Measurements from ENCODE around the gene ST3GAL3. TPM values are rescaled to one million over a fixed set of nuclear protein-coding genes. Genes with fewer than 3 reads are reported as not detected.

Gene ST3GAL3
- total RNA-seq, 2 donors from 2014 or later: 13.8 to 35.0 TPM

- Histone ChIP-seq H3K4me1 (replicated peaks) (peaks cover 5% of the 10 kb centered on the region), H3K27ac (no peak overlapping the region), H3K27me3 (replicated peaks; ENCODE audit: insufficient read depth) (no peaks in the 10 kb centered on the region), H3K9me3 (no peaks in the 10 kb centered on the region), H3K4me3 (no peak overlapping the region), H3K36me3 (no peaks in the 10 kb centered on the region)
- intact Hi-C loops (cut with DNase I): no loop called here
- DNase-seq (ENCODE audit: low spot score): no peak
- TF ChIP-seq POLR2A (IDR thresholded peaks at IDR 0.05): no peak
- TF ChIP-seq CTCF (IDR thresholded peaks at IDR 0.05): no peak
- no peak for TF ChIP-seq POLR2AphosphoS5 (IDR thresholded peaks at IDR 0.05)
- WGBS: 79% methylated on average over 11 of the region's 11 CpGs
Observed at GRCh38 chr1:43835082-43836021, 128.0 kb downstream of the ST3GAL3 start.

- H3K36me3 ChIP-seq: no peaks in the 10 kb centered on the region
- H3K4me1 ChIP-seq (replicated peaks): peaks cover 5% of the 10 kb centered on the region
- intact Hi-C loops (cut with DNase I): no loop called here
- H3K4me3 ChIP-seq: no peak overlapping the region
- H3K9me3 ChIP-seq: no peaks in the 10 kb centered on the region
- TF ChIP-seq POLR2A (IDR thresholded peaks at IDR 0.05) (no peak), CTCF (IDR thresholded peaks at IDR 0.05) (no peak), POLR2AphosphoS5 (IDR thresholded peaks at IDR 0.05) (no peak)
- WGBS: 44% methylated on average over 6 of the region's 6 CpGs
- no peak for DNase-seq (ENCODE audit: low spot score)
- no peaks in the 10 kb centered on the region for H3K27me3 ChIP-seq (replicated peaks; ENCODE audit: insufficient read depth)
- peak overlapping the region; percentile 7 to 17 for H3K27ac ChIP-seq
Observed at GRCh38 chr1:43836267-43836951, 129.1 kb downstream of the ST3GAL3 start.

- whole genome bisulfite sequencing: 18% methylated on average over 5 of the region's 5 CpGs
- intact Hi-C loops (cut with DNase I): no loop called here
- Histone ChIP-seq H3K4me1 (replicated peaks) (peaks cover 5% of the 10 kb centered on the region), H3K9me3 (no peaks in the 10 kb centered on the region), H3K4me3 (no peak overlapping the region), H3K27ac (peak overlapping the region; percentile 68 to 69), H3K27me3 (replicated peaks; ENCODE audit: insufficient read depth) (no peaks in the 10 kb centered on the region), H3K36me3 (no peaks in the 10 kb centered on the region)
- TF ChIP-seq CTCF (IDR thresholded peaks at IDR 0.05) (no peak), POLR2A (IDR thresholded peaks at IDR 0.05) (no peak), POLR2AphosphoS5 (IDR thresholded peaks at IDR 0.05) (no peak)
- DNase-seq (ENCODE audit: low spot score): no peak
Observed at GRCh38 chr1:43839056-43839455, 131.7 kb downstream of the ST3GAL3 start.

- Histone ChIP-seq H3K27me3 (replicated peaks; ENCODE audit: insufficient read depth) (no peaks in the 10 kb centered on the region), H3K27ac (no peak overlapping the region), H3K9me3 (no peaks in the 10 kb centered on the region), H3K4me1 (replicated peaks) (peaks cover 5% of the 10 kb centered on the region), H3K4me3 (no peak overlapping the region), H3K36me3 (no peaks in the 10 kb centered on the region)
- DNase-seq (ENCODE audit: low spot score): no peak
- no peak for TF ChIP-seq POLR2AphosphoS5 (IDR thresholded peaks at IDR 0.05)
- TF ChIP-seq POLR2A (IDR thresholded peaks at IDR 0.05): no peak
- TF ChIP-seq CTCF (IDR thresholded peaks at IDR 0.05): no peak
- intact Hi-C loops (cut with DNase I): no loop called here
- 78% methylated on average over 1 of the region's 1 CpG for WGBS
Observed at GRCh38 chr1:43841321-43842174, 134.2 kb downstream of the ST3GAL3 start.

All from prostate gland (tissue), 2 donors.